CD14-positive monocyte (primary cell): ENCODE results near the gene CAMK1D. TPM values are rescaled to one million over a fixed set of nuclear protein-coding genes. Genes with fewer than 3 reads are reported as not detected.
A peak's percentile ranks its signal among the peaks of the same experiment; 100 is the strongest.

ENCODE experiments used
- DNase-seq, 3 donors: peaks; one replicate each; pipeline ENCODE4 v3.0.0-alpha.2; 2011 to 2022
- H2AFZ ChIP-seq: 2 replicates; pipeline ENCODE4 v1.6.0; 2012; ENCODE audit warnings: mild to moderate bottlenecking, low read depth, low read length, inconsistent platforms; ENCODE audit not compliant: insufficient read depth, poor library complexity, severe bottlenecking
- H3K27ac ChIP-seq, 2 donors: 1 replicate in 1 of 2; 2 replicates in 1 of 2; pipeline ENCODE4 v1.5.1; 2012 to 2013; ENCODE audit warnings: low read length in 2 of 2, control low read depth in 1 of 2, inconsistent platforms in 1 of 2, low read depth in 1 of 2, mild to moderate bottlenecking in 1 of 2
- H3K27me3 ChIP-seq, 2 donors: one replicate each; pipeline versions ENCODE4 v1.6.0 to v1.6.1; 2011 to 2013; ENCODE audit warnings: low read length in 2 of 2; ENCODE audit not compliant: control insufficient read depth in 2 of 2, insufficient read depth in 2 of 2
- H3K36me3 ChIP-seq, 2 donors: replicated peaks in 1 of 2; 1 replicate in 1 of 2; 2 replicates in 1 of 2; pipeline versions ENCODE4 v1.5.1 to v1.6.1; 2012 to 2013; ENCODE audit warnings: low read length in 2 of 2, control low read depth in 1 of 2, inconsistent platforms in 1 of 2, mild to moderate bottlenecking in 1 of 2; ENCODE audit not compliant: insufficient read depth in 2 of 2, control insufficient read depth in 1 of 2
- H3K4me1 ChIP-seq, 2 donors: 1 replicate in 1 of 2; 2 replicates in 1 of 2; pipeline versions ENCODE4 v1.5.1 to v1.6.1; 2012 to 2013; ENCODE audit warnings: low read length in 2 of 2, control low read depth in 1 of 2, inconsistent platforms in 1 of 2, mild to moderate bottlenecking in 1 of 2, moderate library complexity in 1 of 2; ENCODE audit not compliant: insufficient read depth in 2 of 2, control insufficient read depth in 1 of 2
- H3K4me2 ChIP-seq: replicated peaks from 2 replicates; pipeline ENCODE3; 2012; ENCODE audit warnings: low read length, moderate library complexity, mild to moderate bottlenecking; ENCODE audit not compliant: poor library complexity, severe bottlenecking; ENCODE audit errors: extremely low read depth
- H3K4me3 ChIP-seq, 3 experiments: fragments of 200-600 bp in 1 of 3; sonication (generic) in 1 of 3; replicated peaks in 1 of 3; 1 replicate in 2 of 3; 2 replicates in 1 of 3; pipeline ENCODE4 v1.5.1; 2011 to 2013; ENCODE audit warnings: low read length in 3 of 3, mild to moderate bottlenecking in 3 of 3, control low read depth in 2 of 3, low read depth in 2 of 3, inconsistent platforms in 1 of 3, moderate library complexity in 1 of 3
- H3K79me2 ChIP-seq: 2 replicates; pipeline ENCODE4 v1.6.0; 2012; ENCODE audit warnings: mild to moderate bottlenecking, control low read depth, inconsistent platforms, low read length, moderate library complexity; ENCODE audit not compliant: insufficient read depth
- H3K9ac ChIP-seq: 2 replicates; pipeline ENCODE4 v1.6.0; 2017; ENCODE audit warnings: low read length, mild to moderate bottlenecking; ENCODE audit not compliant: insufficient read depth, poor library complexity, severe bottlenecking
- H3K9me3 ChIP-seq, 2 donors: replicated peaks in 1 of 2; 1 replicate in 1 of 2; 2 replicates in 1 of 2; pipeline versions ENCODE4 v1.5.1 to v1.6.1; 2012 to 2013; ENCODE audit warnings: low read length in 2 of 2, control low read depth in 1 of 2; ENCODE audit not compliant: control insufficient read depth in 1 of 2, insufficient read depth in 1 of 2
- H4K20me1 ChIP-seq: 2 replicates; pipeline ENCODE4 v1.6.0; 2012; ENCODE audit warnings: mild to moderate bottlenecking, low read length, control low read depth, moderate library complexity; ENCODE audit not compliant: insufficient read depth
- H3K27ac Mint-ChIP-seq, 7 donors: one replicate each; pipeline ENCODE4 v1.8.0; 2020; ENCODE audit warnings: mild to moderate bottlenecking in 7 of 7, mixed read lengths in 7 of 7, moderate library complexity in 6 of 7, inconsistent platforms in 2 of 7
- H3K27me3 Mint-ChIP-seq, 3 donors: one replicate each; pipeline ENCODE4 v1.8.0; 2021 to 2022; ENCODE audit warnings: low read depth in 3 of 3, mild to moderate bottlenecking in 3 of 3, mixed read lengths in 3 of 3, moderate library complexity in 3 of 3, inconsistent platforms in 1 of 3
- H3K36me3 Mint-ChIP-seq, 2 donors: one replicate each; pipeline ENCODE4 v1.8.0; 2020; ENCODE audit warnings: mixed read lengths in 2 of 2, inconsistent platforms in 1 of 2, mild to moderate bottlenecking in 1 of 2
- H3K4me1 Mint-ChIP-seq: one replicate; pipeline ENCODE4 v1.8.0; 2020; ENCODE audit warnings: mild to moderate bottlenecking, mixed read lengths
- H3K4me3 Mint-ChIP-seq, 2 donors: one replicate each; pipeline ENCODE4 v1.8.0; 2020; ENCODE audit warnings: mild to moderate bottlenecking in 2 of 2, mixed read lengths in 2 of 2, moderate library complexity in 1 of 2
- H3K9me3 Mint-ChIP-seq, 7 donors: one replicate each; pipeline ENCODE4 v1.8.0; 2020 to 2022; ENCODE audit warnings: mixed read lengths in 7 of 7, mild to moderate bottlenecking in 6 of 7, moderate library complexity in 6 of 7, inconsistent platforms in 2 of 7
- CTCF ChIP-seq: fragments of 200-600 bp; IDR thresholded peaks from one replicate; pipeline ENCODE4 v1.8.0; 2022; ENCODE audit warnings: antibody characterized with exemption, mild to moderate bottlenecking
- WGBS: methylation state at CpG from one replicate; pipeline ENCODE4 v1.1.5; 2013; ENCODE audit warnings: missing lambda C conversion rate; ENCODE audit not compliant: insufficient coverage; 5-methylcytosine and 5-hydroxymethylcytosine counted together
- intact Hi-C, 2 donors: fragments of 100-400 bp; cut with micrococcal nuclease; formaldehyde crosslinking; loops; one replicate each; pipeline versions ENCODE4 v1.15.0 to v1.15.1; 2023
- polyA plus RNA-seq, 3 donors: library from polyadenylated mRNA; depleted of rRNA in 1 of 3; unstranded in 2 of 3; stranded (reverse) in 1 of 3; fragments of 300-500 nt in 2 of 3; fragments of >200 nt in 1 of 3; fragmentation: Illumina TruSeq in 2 of 3; gene quantifications; 1 replicate in 2 of 3; 2 replicates in 1 of 3; pipeline ENCODE4 v1.2.3, GENCODE V29; 2012 to 2021

CAMK1D gene
- polyA plus RNA-seq, 3 donors: 6.7 to 11.8 (median 7.1) TPM

DNA sequence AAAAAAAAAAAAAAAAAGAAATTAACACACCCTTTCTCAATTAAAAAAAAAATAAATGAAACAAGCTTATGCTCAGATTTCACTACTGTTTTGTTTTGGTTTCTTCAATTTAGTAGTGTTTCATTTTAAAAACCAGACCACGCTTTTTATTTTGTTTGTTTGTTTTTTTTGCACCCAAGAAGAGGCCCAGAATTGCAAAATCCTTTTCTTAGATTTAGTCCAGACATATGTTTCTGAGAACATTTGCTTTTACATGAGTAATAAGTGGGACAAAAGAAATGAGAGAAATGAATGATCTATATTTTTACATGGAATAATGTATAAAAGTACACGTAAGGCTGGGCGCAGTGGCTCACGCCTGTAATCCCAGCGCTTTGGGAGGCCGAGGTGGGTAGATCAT lies 34.5 kb upstream of the CAMK1D start:
- Histone ChIP-seq H3K9ac (no peak overlapping the region), H3K79me2 (no peaks in the 10 kb centered on the region), H3K27ac (no peak overlapping the region), H2AFZ (no peak overlapping the region), H4K20me1 (no peaks in the 10 kb centered on the region), H3K4me1 (peaks cover 13% of the 10 kb centered on the region in 2 donors), H3K36me3 (no peaks in the 10 kb centered on the region), H3K4me2 (no peak overlapping the region), H3K4me3 (no peak overlapping the region), H3K9me3 (peaks cover 0 to 2% of the 10 kb centered on the region in 2 donors), H3K27me3 (no peaks in the 10 kb centered on the region)
- 50% methylated on average over 2 of the region's 6 CpGs for WGBS
- Mint-ChIP-seq H3K36me3 (no peaks in the 10 kb centered on the region), H3K4me3 (no peak overlapping the region), H3K27ac (no peak overlapping the region), H3K9me3 (peaks cover under 1 to 3% (median 2%) of the 10 kb centered on the region in 7 donors), H3K4me1 (peaks cover 13% of the 10 kb centered on the region), H3K27me3 (peaks cover 0 to 2% (median 2%) of the 10 kb centered on the region in 3 donors)
- DNase-seq: no peak
- intact Hi-C loops: no loop called here
- no peak for TF ChIP-seq CTCF

DNA sequence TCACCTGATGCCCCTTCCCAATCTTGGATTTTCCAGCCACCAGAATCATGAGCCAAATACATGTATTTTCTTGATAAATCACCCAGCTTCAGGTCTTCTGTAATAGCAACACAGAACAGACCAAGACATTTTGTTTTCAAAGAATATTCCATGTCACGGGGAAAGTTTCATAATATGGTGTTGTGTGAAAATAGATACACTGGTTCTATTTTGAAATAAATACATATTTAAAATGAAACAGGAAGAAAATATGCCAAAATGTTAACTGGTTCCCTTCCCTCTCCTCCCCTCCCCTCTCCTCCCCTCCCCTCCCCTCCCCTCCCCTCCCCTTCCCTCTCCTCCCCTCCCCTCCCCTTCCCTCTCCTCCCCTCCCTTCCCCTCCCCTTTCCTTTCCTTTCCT lies 30.3 kb upstream of the CAMK1D start:
- intact Hi-C loops: no loop called here
- Mint-ChIP-seq H3K27ac (peak overlapping the region; percentile 22 to 83 (median 76)), H3K4me1 (peaks cover 23% of the 10 kb centered on the region), H3K4me3 (peak overlapping the region in 1 of 2 donors; percentile 71), H3K9me3 (no peaks in the 10 kb centered on the region), H3K27me3 (peaks cover 0 to 2% (median 0%) of the 10 kb centered on the region in 3 donors), H3K36me3 (no peaks in the 10 kb centered on the region)
- H3K36me3 ChIP-seq: no peaks in the 10 kb centered on the region
- H2AFZ ChIP-seq: no peak overlapping the region
- H3K4me3 ChIP-seq: no peak overlapping the region
- WGBS: no CpG with 5 or more reads among the region's 1 CpG
- H3K4me2 ChIP-seq: peak overlapping the region; percentile 19
- no peak overlapping the region for H3K9ac ChIP-seq
- H3K27me3 ChIP-seq: no peaks in the 10 kb centered on the region
- TF ChIP-seq CTCF: no peak
- no peaks in the 10 kb centered on the region for H4K20me1 ChIP-seq
- DNase-seq: peak in 1 of 3 donors; percentile 16
- peaks cover 13% of the 10 kb centered on the region in 2 donors for H3K4me1 ChIP-seq
- H3K79me2 ChIP-seq: no peaks in the 10 kb centered on the region
- no peaks in the 10 kb centered on the region for H3K9me3 ChIP-seq
- H3K27ac ChIP-seq: no peak overlapping the region
